Endothelial cell (in vitro differentiated cells): ENCODE measurements around the gene CEP55. TPM values are rescaled to one million over a fixed set of nuclear protein-coding genes. Genes with fewer than 3 reads are reported as not detected.

ENCODE experiments used
- DNase-seq: peaks from one replicate; pipeline ENCODE4 v3.0.0; 2021; ENCODE audit warnings: low spot score
- H3K27ac Mint-ChIP-seq: one replicate; pipeline ENCODE4 v1.8.0; 2021; ENCODE audit warnings: mixed read lengths, inconsistent platforms; ENCODE audit not compliant: unreplicated experiment
- H3K27me3 Mint-ChIP-seq: one replicate; pipeline ENCODE4 v1.8.0; 2021; ENCODE audit warnings: mild to moderate bottlenecking, moderate library complexity, mixed read lengths, inconsistent platforms; ENCODE audit not compliant: unreplicated experiment
- H3K36me3 Mint-ChIP-seq: one replicate; pipeline ENCODE4 v1.8.0; 2021; ENCODE audit warnings: mild to moderate bottlenecking, low read depth, mixed read lengths, inconsistent platforms; ENCODE audit not compliant: unreplicated experiment
- H3K4me1 Mint-ChIP-seq: one replicate; pipeline ENCODE4 v1.8.0; 2021; ENCODE audit warnings: mild to moderate bottlenecking, mixed read lengths, inconsistent platforms; ENCODE audit not compliant: unreplicated experiment
- H3K4me3 Mint-ChIP-seq: one replicate; pipeline ENCODE4 v1.8.0; 2021; ENCODE audit warnings: mild to moderate bottlenecking, mixed read lengths, inconsistent platforms; ENCODE audit not compliant: unreplicated experiment
- H3K9me3 Mint-ChIP-seq: one replicate; pipeline ENCODE4 v1.8.0; 2021; ENCODE audit warnings: mixed read lengths, inconsistent platforms; ENCODE audit not compliant: unreplicated experiment
- CTCF ChIP-seq: fragments of 200-600 bp; sonication (generic); IDR thresholded peaks from one replicate; pipeline ENCODE4 v1.5.0; 2021; ENCODE audit warnings: antibody characterized with exemption; ENCODE audit not compliant: unreplicated experiment
- long read RNA-seq: library from polyadenylated mRNA; unstranded; transcript quantifications from one replicate; pipeline ENCODE4 v2.0.0, GENCODE V29; 2020; ENCODE audit not compliant: unreplicated experiment
- total RNA-seq: library from RNA; stranded (reverse); fragmentation: NEBNext Ultra II Directional; extraction: Animal tissue kit (Norgen Biotek cat#: 25700); gene quantifications from one replicate; pipeline ENCODE4 v1.2.1, GENCODE V29; 2021; ENCODE audit not compliant: unreplicated experiment

CEP55 gene
- total RNA-seq = 3.5 TPM
- long read RNA-seq, partial matches to known transcripts = 0 of 1 reads
- long read RNA-seq, other reads (novel, unspliced or antisense) = 1 of 1 reads

DNA sequence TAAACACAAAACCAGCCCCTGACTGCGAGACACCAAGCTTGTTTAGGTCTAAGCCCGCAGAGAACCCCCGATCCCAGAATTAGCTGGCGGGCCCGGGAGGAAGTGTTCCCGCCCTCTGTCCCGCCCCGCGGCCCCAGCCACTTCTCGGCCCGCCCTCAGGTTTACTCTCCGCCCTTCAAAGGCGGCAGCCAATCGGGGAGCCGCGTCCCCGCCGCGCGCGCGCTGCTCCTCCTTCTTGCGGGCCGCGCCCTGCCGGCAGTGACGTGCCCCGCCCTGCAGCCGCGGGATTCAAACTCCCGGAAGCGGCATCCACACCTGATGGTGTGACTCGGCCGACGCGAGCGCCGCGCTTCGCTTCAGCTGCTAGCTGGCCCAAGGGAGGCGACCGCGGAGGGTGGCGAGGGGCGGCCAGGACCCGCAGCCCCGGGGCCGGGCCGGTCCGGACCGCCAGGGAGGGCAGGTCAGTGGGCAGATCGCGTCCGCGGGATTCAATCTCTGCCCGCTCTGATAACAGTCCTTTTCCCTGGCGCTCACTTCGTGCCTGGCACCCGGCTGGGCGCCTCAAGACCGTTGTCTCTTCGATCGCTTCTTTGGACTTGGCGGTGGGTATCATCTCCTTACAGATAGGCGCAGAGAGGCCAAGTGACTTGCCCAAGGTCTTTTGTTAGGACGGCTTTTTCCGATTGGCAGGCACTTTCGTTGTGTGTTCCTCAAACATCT, at the start of gene CEP55:
Gene CEP55, plus strand, starts transcription at position 291 of the 720 bp plus-strand sequence. CDS start 3,440 bp downstream, outside the sequence.
- peaks cover 18% of the 10 kb centered on the region for H3K4me1 Mint-ChIP-seq
- H3K4me3 Mint-ChIP-seq = peak within 1 kb of the TSS; percentile 94
- DNase-seq = peak; percentile 96
- no peaks in the 10 kb centered on the region for H3K36me3 Mint-ChIP-seq
- peaks cover 6% of the 10 kb centered on the region for H3K27me3 Mint-ChIP-seq
- H3K27ac Mint-ChIP-seq = no peak within 1 kb of the TSS
- no peaks in the 10 kb centered on the region for H3K9me3 Mint-ChIP-seq
- no peak for TF ChIP-seq CTCF

DNA sequence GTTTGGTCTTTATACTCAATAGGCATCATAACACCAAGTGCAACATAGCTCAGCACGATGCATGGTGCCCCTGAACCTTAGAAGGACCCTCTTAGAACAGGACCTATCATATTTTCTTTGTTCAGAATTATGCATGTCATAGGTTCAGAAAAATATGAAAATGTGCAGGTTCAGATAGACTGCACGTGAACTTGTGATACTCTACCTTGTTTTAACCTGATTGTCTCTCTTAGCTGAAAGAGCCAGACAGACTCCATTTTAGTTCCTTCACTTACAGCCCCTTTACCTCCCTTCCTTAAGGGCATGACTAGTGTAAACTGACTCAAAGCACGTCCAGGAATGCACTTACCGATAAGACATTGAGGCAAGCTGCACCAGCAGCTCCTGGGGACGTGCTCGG, 49.4 kb upstream of the CEP55 start:
- no peak for DNase-seq
- H3K27me3 Mint-ChIP-seq = peaks cover 7% of the 10 kb centered on the region
- H3K9me3 Mint-ChIP-seq = no peaks in the 10 kb centered on the region
- no peak for TF ChIP-seq CTCF
- H3K4me1 Mint-ChIP-seq = peaks cover 14% of the 10 kb centered on the region
- no peak overlapping the region for H3K4me3 Mint-ChIP-seq
- peak overlapping the region; percentile 45 for H3K27ac Mint-ChIP-seq
- peaks cover 3% of the 10 kb centered on the region for H3K36me3 Mint-ChIP-seq

GRCh38 chr10:93447970-93448369, 48.4 kb upstream of the CEP55 start:
- Mint-ChIP-seq H3K27ac (no peak overlapping the region), H3K36me3 (peaks cover 3% of the 10 kb centered on the region), H3K4me3 (no peak overlapping the region), H3K27me3 (peaks cover 5% of the 10 kb centered on the region), H3K4me1 (peaks cover 14% of the 10 kb centered on the region), H3K9me3 (no peaks in the 10 kb centered on the region)
- no peak for DNase-seq
- no peak for TF ChIP-seq CTCF

GRCh38 chr10:93451244-93451947, 45.0 kb upstream of the CEP55 start:
- DNase-seq = no peak
- no peaks in the 10 kb centered on the region for H3K4me1 Mint-ChIP-seq
- H3K27me3 Mint-ChIP-seq = no peaks in the 10 kb centered on the region
- no peaks in the 10 kb centered on the region for H3K9me3 Mint-ChIP-seq
- no peak overlapping the region for H3K4me3 Mint-ChIP-seq
- no peak overlapping the region for H3K27ac Mint-ChIP-seq
- no peak for TF ChIP-seq CTCF
- peaks cover 3% of the 10 kb centered on the region for H3K36me3 Mint-ChIP-seq

DNA sequence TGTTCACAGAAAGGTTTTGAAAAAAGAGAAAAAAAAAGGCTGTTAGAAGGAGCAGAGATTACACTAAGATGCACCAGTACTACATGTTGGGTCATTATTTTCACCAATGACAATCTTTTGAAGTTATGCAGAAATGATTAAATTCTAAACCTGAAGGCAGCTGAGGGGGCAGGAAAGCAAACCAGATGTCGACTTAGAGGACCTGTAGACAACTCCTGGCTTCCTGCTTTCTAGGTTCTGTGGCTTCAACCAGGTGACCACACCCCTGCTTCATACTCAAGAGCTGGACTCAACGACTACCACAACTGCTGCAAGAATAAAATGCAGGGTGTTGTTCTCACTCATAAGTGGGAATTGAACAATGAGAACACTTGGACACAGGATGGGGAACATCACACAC, 44.3 kb upstream of the CEP55 start:
- Mint-ChIP-seq H3K4me1 (peaks cover 2% of the 10 kb centered on the region), H3K27me3 (no peaks in the 10 kb centered on the region), H3K27ac (no peak overlapping the region), H3K4me3 (no peak overlapping the region), H3K9me3 (no peaks in the 10 kb centered on the region), H3K36me3 (peaks cover 3% of the 10 kb centered on the region)
- DNase-seq = no peak
- TF ChIP-seq CTCF = no peak
